SK-N-MC (cell line): ENCODE results near the gene TMEM255A.
A peak's percentile ranks its signal among the peaks of the same experiment; 100 is the strongest.

Experiments
- DNase-seq: peaks from one replicate; pipeline ENCODE4 v3.0.0-alpha.2; 2011; ENCODE audit warnings: low read depth, low spot score
- H3K27ac ChIP-seq: fragments of 200-600 bp; sonication (generic); 2 replicates; pipeline ENCODE4 v1.5.1; 2016; ENCODE audit warnings: mixed run types
- H3K36me3 ChIP-seq: fragments of 200-600 bp; sonication (generic); 2 replicates; pipeline ENCODE4 v1.6.1; 2017; ENCODE audit warnings: antibody characterized with exemption, low read length, mixed read lengths; ENCODE audit not compliant: insufficient read depth
- H3K4me3 ChIP-seq: fragments of 200-600 bp; sonication (generic); 2 replicates; pipeline ENCODE4 v1.5.1; 2016
- H3K9ac ChIP-seq: fragments of 200-600 bp; sonication (generic); 2 replicates; pipeline ENCODE4 v1.8.0; 2017; ENCODE audit warnings: mixed run types, mixed read lengths; ENCODE audit not compliant: insufficient read length
- H3K9me3 ChIP-seq: fragments of 200-600 bp; sonication (generic); 2 replicates; pipeline ENCODE4 v1.6.1; 2017; ENCODE audit warnings: low read depth, mild to moderate bottlenecking, antibody characterized with exemption, low read length, moderate library complexity, mixed read lengths
- EZH2 ChIP-seq: fragments of 200-600 bp; sonication (generic); IDR thresholded peaks from one replicate; pipeline ENCODE4 v1.6.1; 2017; ENCODE audit warnings: antibody characterized with exemption
- FOXP2 ChIP-seq: optimal IDR thresholded peaks from 2 replicates; pipeline ENCODE3; 2011; ENCODE audit warnings: mild to moderate bottlenecking, moderate library complexity; ENCODE audit not compliant: insufficient read depth; ENCODE audit errors: extremely low read length, control extremely low read depth
- POLR2AphosphoS5 ChIP-seq: IDR thresholded peaks from 2 replicates; pipeline ENCODE4 v1.6.1; 2012; ENCODE audit warnings: mild to moderate bottlenecking, low read depth, low read length, borderline replicate concordance

TMEM255A gene

GRCh38 chrX:120311727-120312063 lies 434 bp upstream of the TMEM255A start:
- H3K36me3 ChIP-seq, result no peaks in the 10 kb centered on the region
- TF ChIP-seq POLR2AphosphoS5 (no peak), EZH2 (no peak), FOXP2 (no peak)
- no peak overlapping the region for H3K9ac ChIP-seq
- no peaks in the 10 kb centered on the region for H3K9me3 ChIP-seq
- no peak overlapping the region for H3K27ac ChIP-seq
- peak overlapping the region; percentile 84; the same call in 1 of the 2 replicates for H3K4me3 ChIP-seq
- DNase-seq, result no peak

GRCh38 chrX:120309873-120310705 lies 1.2 kb downstream of the TMEM255A start:
- Histone ChIP-seq H3K9me3 (no peaks in the 10 kb centered on the region), H3K4me3 (peak overlapping the region; percentile 84), H3K36me3 (no peaks in the 10 kb centered on the region), H3K9ac (no peak overlapping the region), H3K27ac (no peak overlapping the region)
- TF ChIP-seq EZH2 (no peak), POLR2AphosphoS5 (no peak), FOXP2 (no peak)
- DNase-seq, result no peak

GRCh38 chrX:120308959-120309872 lies 2.0 kb downstream of the TMEM255A start:
- no peak overlapping the region for H3K9ac ChIP-seq
- no peak for DNase-seq
- H3K9me3 ChIP-seq, result no peaks in the 10 kb centered on the region
- H3K36me3 ChIP-seq, result no peaks in the 10 kb centered on the region
- no peak overlapping the region for H3K4me3 ChIP-seq
- no peak for TF ChIP-seq EZH2
- TF ChIP-seq FOXP2, result no peak
- no peak; the same call in 1 of the 2 replicates for TF ChIP-seq POLR2AphosphoS5
- no peak overlapping the region for H3K27ac ChIP-seq

GRCh38 chrX:120308558-120308957 lies 2.7 kb downstream of the TMEM255A start:
- Histone ChIP-seq H3K9me3 (no peaks in the 10 kb centered on the region), H3K27ac (no peak overlapping the region), H3K36me3 (no peaks in the 10 kb centered on the region), H3K4me3 (no peak overlapping the region), H3K9ac (no peak overlapping the region)
- no peak for TF ChIP-seq POLR2AphosphoS5
- no peak for TF ChIP-seq EZH2
- no peak for TF ChIP-seq FOXP2
- DNase-seq, result no peak

GRCh38 chrX:120306630-120307029 lies 4.6 kb downstream of the TMEM255A start:
- no peak for DNase-seq
- Histone ChIP-seq H3K27ac (no peak overlapping the region), H3K4me3 (no peak overlapping the region), H3K9me3 (no peaks in the 10 kb centered on the region), H3K9ac (no peak overlapping the region), H3K36me3 (no peaks in the 10 kb centered on the region)
- no peak for TF ChIP-seq EZH2
- TF ChIP-seq POLR2AphosphoS5, result no peak
- TF ChIP-seq FOXP2, result no peak

GRCh38 chrX:120305531-120306141 lies 5.6 kb downstream of the TMEM255A start:
- no peaks in the 10 kb centered on the region for H3K36me3 ChIP-seq
- no peak overlapping the region for H3K9ac ChIP-seq
- H3K4me3 ChIP-seq, result no peak overlapping the region
- DNase-seq, result no peak
- TF ChIP-seq POLR2AphosphoS5 (no peak), FOXP2 (no peak), EZH2 (no peak)
- H3K9me3 ChIP-seq, result no peaks in the 10 kb centered on the region
- H3K27ac ChIP-seq, result no peak overlapping the region

DNA sequence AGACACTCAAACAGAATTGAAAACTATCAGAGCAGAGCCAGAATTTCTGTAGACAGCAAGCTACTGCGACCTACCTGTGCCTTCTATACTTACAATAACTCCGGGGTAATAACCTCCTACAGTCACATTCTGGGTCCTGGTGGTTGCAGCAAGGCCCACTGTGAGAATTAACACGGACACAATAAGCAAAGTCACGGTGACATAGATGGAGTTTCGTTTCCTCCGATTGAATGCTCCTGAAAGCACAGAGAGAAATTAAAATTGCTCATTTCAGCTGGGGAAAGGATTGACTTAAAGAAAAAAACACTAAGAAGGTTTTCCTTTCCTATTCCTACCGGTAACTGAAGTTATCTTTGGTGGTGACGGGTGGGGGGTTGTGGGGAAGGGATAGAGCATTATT lies 7.0 kb downstream of the TMEM255A start:
- TF ChIP-seq FOXP2 (no peak), EZH2 (no peak), POLR2AphosphoS5 (no peak)
- H3K4me3 ChIP-seq, result no peak overlapping the region
- no peak overlapping the region for H3K9ac ChIP-seq
- no peaks in the 10 kb centered on the region for H3K9me3 ChIP-seq
- H3K27ac ChIP-seq, result peak overlapping the region; percentile 48; the same call in 1 of the 2 replicates
- H3K36me3 ChIP-seq, result no peaks in the 10 kb centered on the region
- DNase-seq, result no peak

DNA sequence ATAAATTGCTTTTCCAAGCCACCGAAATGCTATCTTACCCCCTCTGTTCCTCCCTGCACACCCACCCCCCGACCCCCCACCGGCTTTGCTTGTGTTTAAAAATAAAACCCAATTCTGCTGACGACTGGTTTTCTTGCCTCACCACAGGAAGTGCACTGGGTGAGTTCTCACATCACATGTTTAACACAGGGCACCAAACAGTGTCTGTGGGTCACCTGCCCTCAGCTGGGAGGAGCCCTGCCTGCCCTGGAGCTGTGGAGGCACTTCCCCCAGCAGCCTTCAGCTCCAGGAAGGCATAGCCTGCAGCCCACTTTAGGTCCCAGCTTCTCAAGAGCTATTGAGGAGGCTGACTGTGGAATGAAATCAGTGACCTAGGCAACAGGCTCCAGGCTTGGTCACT lies 8.8 kb downstream of the TMEM255A start:
- Histone ChIP-seq H3K36me3 (no peaks in the 10 kb centered on the region), H3K9me3 (no peaks in the 10 kb centered on the region), H3K4me3 (peak overlapping the region; percentile 67), H3K27ac (peak overlapping the region; percentile 77), H3K9ac (no peak overlapping the region)
- 0 out of 2 replicates have a peak, but pooled peaks have one; percentile 27 for TF ChIP-seq POLR2AphosphoS5
- no peak for TF ChIP-seq FOXP2
- DNase-seq, result peak; percentile 45
